NCI-H748 treated with DMSO at 0.1 percent for 48 hours (cell line): ENCODE measurements around the gene CYP19A1.
"Not testable (repeated sequence)": the region's sequence is repeated elsewhere in the genome, so short reads cannot be mapped to it uniquely, and the experiment has no call there.

Source experiments
- DNase-seq: peaks from one replicate; lab custom pipeline; 2025; lab: John Stamatoyannopoulos, UW

CYP19A1 gene

DNA sequence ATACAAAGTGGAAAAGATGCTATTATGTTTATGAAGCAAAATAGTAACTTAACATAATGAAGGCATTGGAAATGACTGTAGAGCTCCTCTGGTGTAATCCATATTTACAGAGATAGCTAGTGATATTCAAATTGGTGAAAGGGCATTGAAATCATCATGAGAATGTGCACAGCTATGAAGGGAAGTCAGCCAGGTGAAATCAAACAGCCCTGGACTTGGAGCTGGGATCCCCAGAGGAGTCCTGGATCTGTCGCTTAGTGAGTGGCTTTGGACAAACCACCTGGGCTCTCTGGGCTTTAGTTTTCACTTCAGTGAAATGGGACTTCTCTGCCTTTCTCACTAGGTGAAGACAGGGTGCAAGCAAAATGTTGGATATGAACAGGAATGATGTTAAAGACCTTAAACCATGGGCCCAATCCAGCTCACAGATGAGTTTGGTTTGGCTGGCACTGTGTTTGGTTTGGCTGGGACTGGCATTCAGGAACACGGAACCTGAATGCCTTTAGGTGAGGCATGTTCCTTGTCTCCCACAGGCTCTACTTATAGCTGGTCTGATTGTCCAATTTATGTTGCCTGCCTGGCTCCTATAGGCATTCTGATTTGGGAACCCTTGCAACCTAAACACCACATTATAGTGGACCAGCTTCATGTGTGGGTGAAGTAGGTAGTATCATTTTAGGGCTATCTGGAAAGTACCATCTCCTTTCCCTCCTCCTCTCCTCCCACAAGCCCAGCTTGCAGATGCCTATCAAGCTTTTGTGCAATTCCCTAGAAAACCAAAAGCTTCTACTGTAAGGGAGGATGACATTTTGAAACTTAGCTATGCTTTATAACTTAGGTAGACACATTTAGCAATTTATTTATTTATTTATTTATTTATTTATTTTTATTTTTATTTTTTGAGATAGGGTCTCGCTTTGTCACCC, 133.1 kb downstream of the CYP19A1 start:
- DNase-seq, result no peak

DNA sequence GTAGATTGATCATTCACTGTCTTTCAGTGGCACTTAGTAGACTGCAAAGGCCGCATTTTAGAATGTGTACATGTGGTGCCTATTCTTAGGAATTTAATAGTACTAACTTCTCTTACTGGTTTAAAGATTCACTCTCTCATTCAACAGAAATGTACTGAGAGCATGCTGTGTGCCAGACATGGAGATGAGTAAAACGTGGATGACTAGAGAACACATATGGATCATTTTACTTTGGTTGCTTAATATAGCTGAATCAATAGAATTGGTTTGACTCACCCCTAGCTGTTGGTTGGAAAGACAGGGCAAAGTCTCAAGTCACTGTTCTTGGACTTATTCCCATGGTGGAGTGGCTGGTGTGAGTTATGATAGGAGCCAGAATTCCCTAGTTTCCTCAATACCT, 134.6 kb downstream of the CYP19A1 start:
- no peak for DNase-seq

DNA sequence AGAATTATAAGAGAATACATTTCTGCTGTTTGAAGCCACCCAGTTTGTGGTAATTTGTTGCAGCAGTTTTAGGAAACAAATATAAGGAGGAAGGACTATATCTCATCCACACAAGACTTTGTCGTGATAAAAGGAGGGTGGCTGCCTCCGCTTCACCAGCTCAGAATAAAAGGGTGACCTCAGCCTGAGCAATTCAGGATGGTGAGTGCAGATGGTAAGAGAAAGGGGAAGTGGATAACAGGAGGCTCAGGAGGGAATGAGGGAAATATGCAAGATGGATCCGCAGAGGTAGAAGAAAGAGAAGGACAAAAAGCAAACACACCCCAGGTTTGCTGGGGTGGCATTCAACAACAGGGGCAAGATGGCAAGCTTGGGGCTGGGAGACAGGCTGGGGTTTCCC, 135.6 kb downstream of the CYP19A1 start:
- no peak for DNase-seq

GRCh38 chr15:51201581-51201980, 136.8 kb downstream of the CYP19A1 start:
- no peak for DNase-seq

GRCh38 chr15:51200792-51201191, 137.6 kb downstream of the CYP19A1 start:
- no peak for DNase-seq

DNA sequence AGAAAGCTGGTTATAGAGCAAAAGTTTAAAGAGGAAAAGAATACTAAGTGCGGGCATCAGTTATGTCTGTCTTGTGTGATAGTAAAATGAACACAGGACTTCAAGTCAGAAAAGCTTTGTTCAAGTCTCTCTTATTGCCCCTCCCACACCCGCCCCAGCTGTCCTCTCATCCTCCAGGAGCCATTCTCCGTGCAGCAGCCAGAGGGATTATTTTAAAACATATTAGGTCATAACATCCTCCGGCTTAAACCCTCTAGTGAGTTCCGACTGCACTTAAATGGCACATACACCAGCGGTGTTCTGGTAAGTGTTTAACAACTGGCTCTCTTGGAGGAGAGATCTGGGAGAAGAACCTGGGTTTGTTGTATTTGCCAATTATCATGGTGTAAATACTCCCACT, 138.9 kb downstream of the CYP19A1 start:
- DNase-seq, result no peak

DNA sequence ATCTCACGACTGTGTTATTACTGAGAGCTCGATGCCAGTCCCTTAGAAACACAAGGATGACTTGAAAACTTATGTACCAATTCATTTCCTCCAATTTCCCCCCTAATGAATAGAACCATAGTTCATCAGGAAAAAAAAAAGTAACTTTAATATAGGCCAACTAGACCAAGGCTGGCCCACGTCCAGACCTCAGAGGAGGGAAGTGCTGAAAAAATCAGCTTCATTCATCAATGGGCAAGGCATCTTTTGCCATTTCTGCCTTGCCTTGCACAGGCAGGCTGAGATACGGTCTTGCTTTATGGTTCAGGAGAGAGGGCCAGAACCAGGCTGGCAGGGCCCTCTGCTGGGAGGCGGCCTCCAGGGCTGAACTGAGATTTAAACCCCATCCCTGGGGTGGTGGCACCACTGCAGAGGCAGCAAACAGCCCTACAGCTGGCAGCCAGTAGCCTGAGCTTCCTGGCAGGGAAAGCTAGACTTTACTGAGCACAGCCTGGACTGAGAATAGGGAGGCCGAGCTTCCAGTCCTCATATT, 139.6 kb downstream of the CYP19A1 start:
- DNase-seq, result no peak

DNA sequence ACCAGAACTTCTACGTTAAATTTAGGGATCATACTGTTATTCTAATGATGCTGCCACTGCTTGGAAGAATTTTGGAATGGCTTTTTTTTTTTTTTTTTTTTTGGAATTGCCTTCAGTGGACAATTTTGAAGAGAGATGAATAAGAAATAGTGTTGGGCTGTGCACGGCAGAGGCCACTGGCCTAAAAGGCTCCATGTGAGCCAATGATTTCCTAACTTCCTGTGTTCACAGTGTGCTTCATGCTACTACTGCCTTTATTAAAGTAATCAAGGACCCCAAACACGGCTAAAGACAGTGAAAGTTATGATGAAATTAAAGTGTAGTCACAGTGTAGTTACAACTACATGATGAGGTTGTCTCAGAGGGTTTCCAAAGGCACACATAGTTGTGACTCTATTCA, 142.9 kb downstream of the CYP19A1 start:
- DNase-seq, result no peak

DNA sequence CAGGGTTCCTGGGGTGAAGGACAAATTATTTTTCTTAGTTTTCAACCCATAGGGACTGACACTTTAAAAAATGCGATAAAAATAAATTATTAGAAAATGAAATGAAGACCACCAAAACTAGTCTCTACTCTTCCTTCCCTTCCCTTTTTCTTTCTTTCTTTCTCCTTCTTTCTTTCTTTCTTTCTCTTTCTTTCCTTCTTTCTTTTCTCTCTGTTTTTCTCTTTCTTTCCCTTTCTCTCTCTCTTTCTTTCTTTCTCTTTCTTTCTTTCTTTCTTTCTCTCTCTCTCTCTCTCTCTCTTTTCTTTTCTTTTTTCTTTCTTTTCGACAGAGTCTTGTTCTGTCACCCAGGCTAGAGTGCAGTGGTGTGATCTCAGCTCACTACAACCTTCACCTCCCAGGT, 144.4 kb downstream of the CYP19A1 start:
- no peak for DNase-seq

DNA sequence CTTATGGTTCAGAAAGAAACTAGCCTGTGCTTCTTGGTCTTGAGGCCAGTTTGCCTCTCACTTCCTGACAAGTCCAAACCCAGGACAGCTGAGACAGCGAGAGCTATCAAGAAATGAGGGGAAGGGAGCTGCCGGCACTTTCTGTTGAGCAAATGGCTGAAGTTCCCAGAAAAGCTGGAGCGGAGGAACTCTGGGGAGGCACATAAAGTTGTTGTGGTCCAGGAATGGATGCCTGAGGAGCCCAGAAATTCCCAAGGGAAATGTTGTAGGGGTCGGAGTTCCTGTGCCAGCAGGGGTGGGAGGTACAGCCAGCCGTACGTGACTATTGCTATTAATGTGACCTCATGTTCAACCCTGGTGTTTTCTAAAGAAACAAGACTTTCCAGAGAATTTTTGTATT, 144.9 kb downstream of the CYP19A1 start:
- no peak for DNase-seq

GRCh38 chr15:51192521-51193280, 145.7 kb downstream of the CYP19A1 start:
- DNase-seq, result peak; percentile 35

GRCh38 chr15:51191766-51192165, 146.6 kb downstream of the CYP19A1 start:
- DNase-seq, result no peak

DNA sequence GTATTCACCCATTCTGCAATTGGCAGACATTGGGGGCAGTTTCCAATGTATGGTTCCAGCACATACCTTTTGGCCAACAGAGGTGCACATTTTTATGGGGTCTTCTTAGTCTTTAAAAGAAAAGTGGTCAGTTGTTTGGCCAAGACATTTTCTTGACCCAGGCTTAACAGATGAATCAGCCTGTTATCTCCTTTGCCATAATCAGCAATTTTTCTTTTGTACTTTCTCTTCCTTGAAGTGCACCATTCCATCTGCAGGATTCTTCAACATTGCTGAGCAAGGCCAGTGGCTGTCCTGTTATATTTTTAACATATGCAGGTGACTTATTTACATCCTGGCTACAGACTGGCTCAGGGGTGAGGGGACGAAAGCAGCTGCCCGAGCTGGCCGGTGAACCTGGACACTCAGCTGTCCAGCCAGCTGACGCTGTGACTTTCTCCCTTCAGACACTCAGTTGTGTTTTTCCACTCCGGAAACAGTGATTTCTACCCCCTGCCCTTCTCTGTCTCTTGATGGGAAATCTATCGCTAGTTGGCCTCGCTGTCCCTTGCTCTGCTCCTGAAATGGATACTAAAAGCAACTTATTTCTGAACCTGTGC, 147.2 kb downstream of the CYP19A1 start:
- DNase-seq, result no peak

- DNase-seq, result no peak
Observed at GRCh38 chr15:51190424-51191068, 147.8 kb downstream of the CYP19A1 start.

DNA sequence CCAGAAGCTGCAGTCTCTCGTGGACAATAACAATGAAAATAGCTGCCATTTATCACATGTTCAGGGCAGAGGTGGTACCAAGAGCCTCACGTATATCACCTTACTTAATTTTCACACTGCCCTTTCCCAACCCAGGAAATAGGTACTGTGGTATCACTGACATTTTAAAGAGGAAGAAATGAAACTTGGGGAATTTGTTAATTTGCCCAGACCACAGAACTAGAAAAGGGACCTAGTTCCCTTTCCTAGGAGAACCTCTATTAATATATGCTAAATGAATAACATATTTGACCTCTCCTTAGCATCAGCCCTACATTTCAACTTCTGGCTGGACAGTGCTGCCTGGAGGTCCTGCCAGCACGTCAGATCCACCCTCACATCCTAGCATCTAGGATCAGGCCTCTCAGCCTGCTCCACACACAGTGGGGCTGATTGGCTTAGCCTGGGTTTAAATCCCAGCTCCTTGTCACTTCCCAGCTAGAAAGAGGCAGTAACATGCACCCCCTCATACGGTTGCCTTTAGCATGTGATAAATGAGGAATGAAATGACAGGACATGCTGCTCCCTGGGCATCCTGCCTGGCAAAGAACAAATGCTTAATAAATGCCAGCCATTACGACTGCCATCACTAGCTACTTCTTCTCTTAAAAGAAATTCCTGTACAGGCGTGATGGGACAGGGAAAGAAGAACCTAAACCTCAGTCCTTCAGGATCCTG, 148.6 kb downstream of the CYP19A1 start:
- DNase-seq, result no peak

DNA sequence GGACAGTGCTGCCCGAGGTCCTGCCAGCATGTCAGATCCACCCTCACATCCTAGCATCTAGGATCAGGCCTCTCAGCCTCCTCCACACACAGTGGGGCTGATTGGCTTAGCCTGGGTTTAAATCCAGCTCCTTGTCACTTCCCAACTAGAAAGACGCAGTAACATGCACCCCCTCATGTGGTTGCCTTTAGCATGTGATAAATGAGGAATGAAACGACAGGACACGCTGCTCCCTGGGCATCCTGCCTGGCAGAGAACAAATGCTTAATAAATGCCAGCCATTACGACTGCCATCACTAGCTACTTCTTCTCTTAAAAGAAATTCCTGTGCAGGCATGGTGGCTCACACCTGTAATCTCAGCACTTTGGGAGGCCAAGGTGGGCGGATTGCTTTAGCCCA, 149.6 kb downstream of the CYP19A1 start:
- not testable (repeated sequence) for DNase-seq

- DNase-seq, result no peak
Observed at GRCh38 chr15:51186891-51187290, 151.5 kb downstream of the CYP19A1 start.

- no peak for DNase-seq
Observed at GRCh38 chr15:51186181-51186705, 152.2 kb downstream of the CYP19A1 start.

GRCh38 chr15:51185213-51186159, 152.9 kb downstream of the CYP19A1 start:
- no peak for DNase-seq

- DNase-seq, result no peak
Observed at GRCh38 chr15:51184627-51185026, 153.8 kb downstream of the CYP19A1 start.
